HL-60/S4 (cell line): ENCODE data around the gene MYOCOS.
"Not testable (repeated sequence)": the region's sequence is repeated elsewhere in the genome, so short reads cannot be mapped to it uniquely, and the experiment has no call there.

ENCODE experiments used
- in situ Hi-C: fragments of 300-500 bp; cut with MboI; formaldehyde crosslinking; loops from 2 replicates; pipeline ENCODE4 v1.14.3; 2022; ENCODE audit warnings: low sequenced_read_pairs

Gene MYOCOS

GRCh38 chr1:171622152-171622462 lies at the start of gene MYOCOS:
TSS of gene MYOCOS (plus strand) at chr1:171622243. CDS start at chr1:171623884, 1,641 bp downstream.
- in situ Hi-C loops = no loop called here

- in situ Hi-C loops = no loop called here
Measured at GRCh38 chr1:171576144-171576543, 45.9 kb upstream of the MYOCOS start.

- in situ Hi-C loops = no loop called here
Measured at GRCh38 chr1:171581226-171581625, 40.8 kb upstream of the MYOCOS start.

GRCh38 chr1:171581766-171582165 lies 40.3 kb upstream of the MYOCOS start:
- in situ Hi-C loops = no loop called here

GRCh38 chr1:171582589-171582988 lies 39.5 kb upstream of the MYOCOS start:
- in situ Hi-C loops = no loop called here

- in situ Hi-C loops = no loop called here
Measured at GRCh38 chr1:171583591-171584201, 38.3 kb upstream of the MYOCOS start.

GRCh38 chr1:171585715-171586114 lies 36.3 kb upstream of the MYOCOS start:
- in situ Hi-C loops = no loop called here

- in situ Hi-C loops = no loop called here
Measured at GRCh38 chr1:171588230-171588629, 33.8 kb upstream of the MYOCOS start.

- in situ Hi-C loops = no loop called here
Measured at GRCh38 chr1:171590022-171590421, 32.0 kb upstream of the MYOCOS start.

GRCh38 chr1:171595324-171595723 lies 26.7 kb upstream of the MYOCOS start:
- in situ Hi-C loops = no loop called here

- in situ Hi-C loops = no loop called here
Measured at GRCh38 chr1:171596119-171596518, 25.9 kb upstream of the MYOCOS start.

GRCh38 chr1:171596705-171597104 lies 25.3 kb upstream of the MYOCOS start:
- in situ Hi-C loops = no loop called here

GRCh38 chr1:171597203-171597602 lies 24.8 kb upstream of the MYOCOS start:
- in situ Hi-C loops = no loop called here

- in situ Hi-C loops = not testable (repeated sequence)
Measured at GRCh38 chr1:171600310-171600709, 21.7 kb upstream of the MYOCOS start.

GRCh38 chr1:171600862-171601261 lies 21.2 kb upstream of the MYOCOS start:
- in situ Hi-C loops = no loop called here

- in situ Hi-C loops = not testable (repeated sequence)
Measured at GRCh38 chr1:171603042-171603441, 19.0 kb upstream of the MYOCOS start.

- in situ Hi-C loops = no loop called here
Measured at GRCh38 chr1:171606402-171606941, 15.6 kb upstream of the MYOCOS start.

GRCh38 chr1:171610385-171610784 lies 11.7 kb upstream of the MYOCOS start:
- in situ Hi-C loops = no loop called here

- in situ Hi-C loops = no loop called here
Measured at GRCh38 chr1:171611306-171611705, 10.7 kb upstream of the MYOCOS start.

- in situ Hi-C loops = no loop called here
Measured at GRCh38 chr1:171613282-171613681, 8.8 kb upstream of the MYOCOS start.

GRCh38 chr1:171615122-171615906 lies 6.7 kb upstream of the MYOCOS start:
- in situ Hi-C loops = not testable (repeated sequence)

GRCh38 chr1:171616586-171616985 lies 5.5 kb upstream of the MYOCOS start:
- in situ Hi-C loops = no loop called here
